Osteocyte (in vitro differentiated cells): ENCODE data around the gene HSD11B2. TPM values are rescaled to one million over a fixed set of nuclear protein-coding genes. Genes with fewer than 3 reads are reported as not detected.

Experiments used
- DNase-seq: peaks from one replicate; pipeline ENCODE4 v3.0.0; 2021; ENCODE audit warnings: mixed read lengths; ENCODE audit not compliant: unreplicated experiment; ENCODE audit errors: extremely low spot score
- H3K27ac Mint-ChIP-seq: one replicate; pipeline ENCODE4 v1.8.0; 2021; ENCODE audit warnings: mild to moderate bottlenecking, mixed read lengths; ENCODE audit not compliant: unreplicated experiment
- H3K27me3 Mint-ChIP-seq: one replicate; pipeline ENCODE4 v1.8.0; 2021; ENCODE audit warnings: mixed read lengths; ENCODE audit not compliant: unreplicated experiment
- H3K36me3 Mint-ChIP-seq: one replicate; pipeline ENCODE4 v1.8.0; 2021; ENCODE audit warnings: mixed read lengths; ENCODE audit not compliant: unreplicated experiment
- H3K4me1 Mint-ChIP-seq: one replicate; pipeline ENCODE4 v1.8.0; 2021; ENCODE audit warnings: mixed read lengths; ENCODE audit not compliant: unreplicated experiment
- H3K4me3 Mint-ChIP-seq: one replicate; pipeline ENCODE4 v1.8.0; 2021; ENCODE audit warnings: mild to moderate bottlenecking, moderate library complexity, mixed read lengths; ENCODE audit not compliant: unreplicated experiment
- H3K9me3 Mint-ChIP-seq: one replicate; pipeline ENCODE4 v1.8.0; 2021; ENCODE audit warnings: mixed read lengths; ENCODE audit not compliant: unreplicated experiment
- CTCF ChIP-seq: fragments of 200-600 bp; sonication (generic); IDR thresholded peaks from 2 replicates; pipeline ENCODE4 v1.5.0; 2021; ENCODE audit warnings: antibody characterized with exemption, mild to moderate bottlenecking, moderate library complexity
- total RNA-seq: library from RNA; stranded (reverse); gene quantifications from 2 replicates; pipeline ENCODE4 v1.2.1, GENCODE V29; 2021

The HSD11B2 gene
- total RNA-seq, 1 donor from 2014 or later = 0.40 TPM

- H3K4me3 Mint-ChIP-seq = no peak overlapping the region
Observed at GRCh38 chr16:67397036-67397801, 33.7 kb upstream of the HSD11B2 start.

GRCh38 chr16:67397812-67398545, 32.9 kb upstream of the HSD11B2 start:
- no peak for DNase-seq
- no peak for TF ChIP-seq CTCF
- Mint-ChIP-seq H3K4me1 (peaks cover 21% of the 10 kb centered on the region), H3K4me3 (no peak overlapping the region), H3K27ac (no peak overlapping the region), H3K9me3 (no peaks in the 10 kb centered on the region), H3K27me3 (no peaks in the 10 kb centered on the region), H3K36me3 (peaks cover under 1% of the 10 kb centered on the region)

More at GRCh38 chr16:67397036-67397801, 33.7 kb upstream of the HSD11B2 start:
- Mint-ChIP-seq H3K27me3 (no peaks in the 10 kb centered on the region), H3K27ac (peak overlapping the region; percentile 57), H3K9me3 (no peaks in the 10 kb centered on the region), H3K4me1 (peaks cover 26% of the 10 kb centered on the region), H3K36me3 (no peaks in the 10 kb centered on the region)
- no peak for TF ChIP-seq CTCF
- no peak for DNase-seq

- no peak for DNase-seq
Observed at GRCh38 chr16:67398546-67399217, 32.2 kb upstream of the HSD11B2 start.

GRCh38 chr16:67399218-67399733, 31.6 kb upstream of the HSD11B2 start:
- peaks cover 4% of the 10 kb centered on the region for H3K36me3 Mint-ChIP-seq
- TF ChIP-seq CTCF = peak; percentile 62
- no peak for DNase-seq
- no peak overlapping the region for H3K27ac Mint-ChIP-seq
- no peaks in the 10 kb centered on the region for H3K9me3 Mint-ChIP-seq
- H3K27me3 Mint-ChIP-seq = no peaks in the 10 kb centered on the region
- H3K4me1 Mint-ChIP-seq = peaks cover 16% of the 10 kb centered on the region
- H3K4me3 Mint-ChIP-seq = no peak overlapping the region

More at GRCh38 chr16:67398546-67399217, 32.2 kb upstream of the HSD11B2 start:
- no peak for TF ChIP-seq CTCF
- peaks cover 4% of the 10 kb centered on the region for H3K36me3 Mint-ChIP-seq
- H3K27ac Mint-ChIP-seq = no peak overlapping the region
- H3K27me3 Mint-ChIP-seq = no peaks in the 10 kb centered on the region
- no peaks in the 10 kb centered on the region for H3K9me3 Mint-ChIP-seq
- peaks cover 19% of the 10 kb centered on the region for H3K4me1 Mint-ChIP-seq
- no peak overlapping the region for H3K4me3 Mint-ChIP-seq
